HEK293T (cell line): ENCODE measurements around the gene PIEZO1.

Experiments
- BHLHE40 ChIP-seq: fragments of 450-650 bp; IDR thresholded peaks from 2 replicates; pipeline ENCODE4 v1.6.1; 2016; ENCODE audit warnings: mild to moderate bottlenecking, moderate library complexity, borderline replicate concordance
- CTBP1 ChIP-seq: fragments of 450-650 bp; IDR thresholded peaks from 2 replicates; pipeline ENCODE4 v1.6.1; 2016; ENCODE audit warnings: borderline replicate concordance
- ELF4 ChIP-seq: fragments of 450-650 bp; IDR thresholded peaks from 2 replicates; pipeline ENCODE4 v1.6.1; 2017; ENCODE audit warnings: antibody characterized with exemption
- FOXA1 ChIP-seq: fragments of 450-650 bp; IDR thresholded peaks from 2 replicates; pipeline ENCODE4 v1.6.1; 2016; ENCODE audit warnings: mild to moderate bottlenecking
- FOXK2 ChIP-seq: fragments of 450-650 bp; IDR thresholded peaks from 2 replicates; pipeline ENCODE4 v1.6.1; 2016; ENCODE audit warnings: mild to moderate bottlenecking
- FOXM1 ChIP-seq: fragments of 450-650 bp; IDR thresholded peaks from 2 replicates; pipeline ENCODE4 v1.6.1; 2017; ENCODE audit warnings: mild to moderate bottlenecking, borderline replicate concordance
- HDGF ChIP-seq: fragments of 450-650 bp; IDR thresholded peaks from 2 replicates; pipeline ENCODE4 v1.6.1; 2017; ENCODE audit warnings: antibody characterized with exemption, borderline replicate concordance
- LEF1 ChIP-seq: fragments of 450-650 bp; IDR thresholded peaks from 2 replicates; pipeline ENCODE4 v1.6.1; 2017; ENCODE audit warnings: mild to moderate bottlenecking, borderline replicate concordance
- NFRKB ChIP-seq: fragments of 450-650 bp; IDR thresholded peaks from 2 replicates; pipeline ENCODE4 v1.6.1; 2016; ENCODE audit warnings: mild to moderate bottlenecking, moderate library complexity
- PKNOX1 ChIP-seq: fragments of 450-650 bp; IDR thresholded peaks from 2 replicates; pipeline ENCODE4 v1.6.1; 2016
- SP1 ChIP-seq: fragments of 450-650 bp; IDR thresholded peaks from 2 replicates; pipeline ENCODE4 v1.6.1; 2017
- SUZ12 ChIP-seq: fragments of 450-650 bp; IDR thresholded peaks from 2 replicates; pipeline ENCODE4 v1.6.1; 2016; ENCODE audit warnings: mild to moderate bottlenecking
- TARDBP ChIP-seq: fragments of 450-650 bp; IDR thresholded peaks from 2 replicates; pipeline ENCODE4 v1.6.1; 2016
- ZNF384 ChIP-seq: fragments of 450-650 bp; IDR thresholded peaks from 2 replicates; pipeline ENCODE4 v1.6.1; 2016

GRCh38 chr16:88833086-88833485 lies 48.1 kb upstream of the PIEZO1 start:
- TF ChIP-seq FOXA1 = no peak
- TF ChIP-seq LEF1 = no peak
- TF ChIP-seq BHLHE40 = no peak
- no peak for TF ChIP-seq SP1
- no peak for TF ChIP-seq SUZ12
- TF ChIP-seq FOXK2 = no peak
- no peak for TF ChIP-seq PKNOX1
- TF ChIP-seq TARDBP = no peak
- TF ChIP-seq FOXM1 = no peak
- TF ChIP-seq HDGF = no peak
- TF ChIP-seq CTBP1 = no peak
- TF ChIP-seq ELF4 = no peak
- no peak for TF ChIP-seq NFRKB
- no peak for TF ChIP-seq ZNF384
